ENCODE data around the gene GNAI3. TPM values are rescaled to one million over a fixed set of nuclear protein-coding genes. Genes with fewer than 3 reads are reported as not detected.

GNAI3 gene
- total RNA-seq, 1 donor from 2014 or later = 2.2 TPM

DNA sequence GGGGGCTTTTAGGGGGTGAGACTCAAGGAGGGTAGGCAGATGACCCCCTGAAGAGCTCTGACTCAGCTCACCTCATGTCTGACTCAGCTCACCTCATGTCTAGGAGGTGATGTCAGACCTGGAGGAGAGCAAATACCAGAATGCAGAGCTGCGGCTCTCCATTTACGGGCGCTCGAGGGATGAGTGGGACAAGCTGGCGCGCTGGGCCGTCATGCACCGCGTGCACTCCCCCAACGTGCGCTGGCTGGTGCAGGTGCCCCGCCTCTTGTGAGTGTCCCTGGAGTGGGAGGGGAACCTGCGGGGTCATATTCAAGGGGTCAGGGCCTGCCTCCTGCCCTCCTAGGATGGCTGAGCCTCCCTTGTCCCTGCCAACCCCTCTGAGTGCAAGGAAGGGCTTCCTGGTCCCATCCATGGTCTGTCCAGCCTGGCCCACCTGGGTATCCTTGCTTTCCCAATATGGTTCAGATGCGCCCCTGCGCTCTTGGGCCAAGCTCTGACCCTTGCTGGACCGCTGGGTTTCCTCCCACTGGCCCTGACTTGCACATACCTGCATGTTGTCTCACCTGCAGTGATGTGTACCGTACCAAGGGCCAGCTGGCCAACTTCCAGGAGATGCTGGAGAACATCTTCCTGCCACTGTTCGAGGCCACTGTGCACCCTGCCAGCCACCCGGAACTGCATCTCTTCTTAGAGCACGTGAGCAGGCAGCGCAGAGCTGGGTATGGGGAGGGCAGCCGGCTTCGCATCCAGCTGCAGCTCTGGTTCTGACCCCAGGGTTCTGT, 80.3 kb downstream of the GNAI3 start:
- intact Hi-C loops (cut with micrococcal nuclease) = no loop called here
- DNase-seq (no peak), ATAC-seq (no peak)

DNA sequence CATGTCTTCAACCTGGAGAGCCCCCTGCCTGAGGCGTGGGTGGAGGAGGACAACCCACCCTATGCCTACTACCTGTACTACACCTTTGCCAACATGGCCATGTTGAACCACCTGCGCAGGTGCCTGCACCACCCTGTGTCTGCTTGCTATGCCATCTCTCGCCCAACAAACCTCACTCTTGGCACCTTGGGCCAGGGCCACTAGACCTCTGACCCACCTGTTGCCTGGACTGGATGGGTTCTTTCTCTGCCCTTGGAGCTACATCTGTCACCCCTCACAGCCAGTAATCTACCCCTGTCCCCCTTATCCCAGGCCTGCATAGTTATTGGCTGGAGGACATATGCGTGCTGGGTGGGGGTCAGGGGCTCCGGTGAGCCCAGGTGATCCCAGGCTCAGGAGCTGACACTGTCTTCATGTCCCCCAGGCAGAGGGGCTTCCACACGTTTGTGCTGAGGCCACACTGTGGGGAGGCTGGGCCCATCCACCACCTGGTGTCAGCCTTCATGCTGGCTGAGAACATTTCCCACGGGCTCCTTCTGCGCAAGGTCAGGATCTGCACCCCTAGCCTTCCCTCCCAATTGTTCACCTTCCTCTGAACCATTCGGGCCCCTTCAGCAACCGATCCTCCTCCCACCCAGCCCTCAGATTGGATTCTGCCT, 81.1 kb downstream of the GNAI3 start:
- ATAC-seq (no peak), DNase-seq (no peak)
- intact Hi-C loops (cut with micrococcal nuclease) = no loop called here

DNA sequence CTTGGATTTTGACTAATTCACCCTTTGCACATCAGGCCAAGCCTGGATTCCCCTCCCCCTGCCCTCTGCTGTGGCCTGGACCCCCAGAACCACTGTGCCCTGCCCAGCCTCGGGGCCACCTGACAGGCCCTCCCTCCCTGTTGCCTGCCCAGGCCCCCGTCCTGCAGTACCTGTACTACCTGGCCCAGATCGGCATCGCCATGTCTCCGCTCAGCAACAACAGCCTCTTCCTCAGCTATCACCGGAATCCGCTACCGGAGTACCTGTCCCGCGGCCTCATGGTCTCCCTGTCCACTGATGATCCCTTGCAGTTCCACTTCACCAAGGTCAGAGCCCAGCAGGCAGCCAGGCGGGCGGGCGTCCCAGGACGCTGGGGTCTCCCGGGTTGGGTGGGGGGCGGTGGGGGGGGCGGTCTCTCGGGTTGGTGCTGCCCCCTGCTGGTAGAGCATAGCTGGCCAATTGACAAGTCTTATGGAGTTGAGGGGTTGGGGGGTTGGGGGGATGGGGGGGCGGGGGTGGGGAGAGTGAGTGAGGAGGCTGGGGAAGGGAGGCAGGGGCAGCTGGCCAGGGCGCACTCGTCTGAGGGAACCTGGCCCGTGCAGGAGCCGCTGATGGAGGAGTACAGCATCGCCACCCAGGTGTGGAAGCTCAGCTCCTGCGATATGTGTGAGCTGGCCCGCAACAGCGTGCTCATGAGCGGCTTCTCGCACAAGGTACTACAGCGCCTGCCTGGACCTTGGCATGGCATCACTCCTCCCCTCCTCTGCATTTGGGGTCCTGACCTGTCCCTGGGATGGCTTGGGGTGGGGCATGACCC, 81.9 kb downstream of the GNAI3 start:
- DNase-seq (no peak), ATAC-seq (no peak)
- intact Hi-C loops (cut with micrococcal nuclease) = no loop called here

DNA sequence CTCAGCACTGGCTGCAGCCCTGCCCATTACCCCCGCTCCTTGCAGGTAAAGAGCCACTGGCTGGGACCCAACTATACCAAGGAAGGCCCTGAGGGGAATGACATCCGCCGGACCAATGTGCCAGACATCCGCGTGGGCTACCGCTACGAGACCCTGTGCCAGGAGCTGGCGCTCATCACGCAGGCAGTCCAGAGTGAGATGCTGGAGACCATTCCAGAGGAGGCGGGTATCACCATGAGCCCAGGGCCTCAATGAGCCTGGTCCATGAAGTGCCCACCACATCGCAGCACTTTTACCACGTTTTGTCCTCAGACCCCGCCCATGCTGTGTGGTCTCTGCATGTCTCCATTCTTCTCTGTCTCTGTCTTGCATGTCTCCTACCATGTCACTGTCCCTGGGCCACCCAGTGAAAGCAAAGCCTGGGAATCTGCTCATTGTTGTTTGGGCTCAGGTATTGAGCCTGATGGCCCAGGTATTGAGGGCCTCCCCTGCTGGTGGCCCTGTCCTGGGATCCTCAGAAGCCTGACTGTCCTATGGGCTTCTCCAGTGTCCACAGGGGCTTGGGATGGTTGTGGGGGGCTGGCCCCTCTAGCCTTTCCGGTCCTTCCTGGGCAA, 82.6 kb downstream of the GNAI3 start:
- DNase-seq (no peak), ATAC-seq (no peak)
- intact Hi-C loops (cut with micrococcal nuclease) = no loop called here

DNA sequence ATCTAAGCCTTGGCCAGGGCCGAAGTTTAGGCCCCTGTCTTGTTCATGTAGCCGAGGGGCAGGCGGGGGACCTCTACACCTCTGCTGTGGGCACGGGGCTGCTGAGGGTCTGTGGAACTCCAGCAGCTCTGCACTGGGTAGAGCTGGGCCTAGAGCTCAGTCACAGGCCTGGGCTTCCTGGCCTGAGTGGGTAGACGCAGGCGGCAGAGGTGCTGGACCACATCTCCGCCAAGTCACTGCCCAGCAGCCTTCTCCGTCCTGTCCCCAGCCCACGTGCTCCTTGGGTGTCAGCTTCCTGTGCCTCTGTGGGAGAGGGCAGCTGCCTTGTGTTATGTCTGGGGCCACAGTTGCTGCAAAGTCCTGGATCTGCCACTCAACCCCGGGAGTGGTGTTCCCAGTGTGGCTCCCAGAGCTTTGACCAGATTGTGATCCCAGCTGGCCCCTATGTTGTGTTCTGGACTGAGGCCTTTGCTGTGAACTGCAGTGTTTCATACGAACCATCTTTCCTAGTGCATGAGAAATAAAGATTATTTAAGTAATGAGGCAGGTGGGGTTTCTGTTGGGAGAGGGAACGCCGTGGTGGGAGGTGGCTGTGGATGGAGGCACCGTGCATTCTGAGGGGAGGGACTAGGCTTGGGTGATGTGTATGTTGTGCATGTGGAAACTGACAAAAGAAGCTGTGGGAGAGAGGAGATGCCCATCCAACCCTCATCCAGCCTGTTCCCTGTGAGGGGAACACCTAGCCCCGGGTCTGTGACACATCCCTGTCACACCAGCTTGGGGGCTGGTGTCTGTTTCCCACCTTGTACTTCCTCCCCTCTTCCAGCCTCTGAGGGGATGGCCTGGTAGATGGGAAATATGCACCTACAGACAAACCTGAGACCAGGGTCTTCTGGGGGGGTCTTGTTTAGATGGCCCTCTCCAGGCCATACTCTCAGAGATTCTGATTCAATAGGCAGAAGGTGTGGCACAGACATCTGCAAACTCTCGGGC, 83.4 kb downstream of the GNAI3 start:
- ATAC-seq (no peak), DNase-seq (no peak)
- intact Hi-C loops (cut with micrococcal nuclease) = no loop called here

DNA sequence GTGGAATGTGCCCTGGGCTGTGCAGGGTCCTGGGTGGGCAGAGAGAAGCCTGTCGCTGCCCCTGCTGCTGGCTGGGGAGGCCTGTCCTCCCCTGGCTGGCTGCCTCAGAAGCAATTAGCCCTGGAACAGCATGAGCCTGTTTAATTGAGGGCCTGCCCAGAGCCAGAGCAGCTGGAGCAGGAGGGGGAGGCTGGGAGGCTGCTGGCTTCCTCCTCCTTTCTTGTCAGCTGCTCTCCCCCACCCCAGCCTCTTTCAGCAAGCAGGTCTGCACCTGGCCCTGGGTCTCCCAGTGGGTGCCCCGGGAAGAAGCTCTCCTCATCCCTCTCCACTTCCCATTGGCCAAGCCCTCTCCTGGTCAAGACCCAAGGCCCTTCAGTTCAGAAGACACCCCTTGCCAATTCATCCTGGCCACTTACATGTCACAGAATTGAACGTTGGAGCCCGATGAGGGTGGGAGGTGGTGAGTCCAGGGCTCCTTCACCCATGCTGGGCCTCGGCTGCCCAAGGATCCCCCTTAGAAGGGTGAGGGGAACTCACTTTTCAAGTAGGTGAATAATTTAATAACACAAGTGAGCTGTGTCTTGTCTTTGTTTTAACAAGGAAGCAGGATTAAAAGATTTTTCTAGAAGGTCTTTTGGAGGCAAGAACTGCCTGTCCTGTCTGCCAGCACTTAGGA, 84.4 kb downstream of the GNAI3 start:
- DNase-seq (peak; percentile 61), ATAC-seq (peak; percentile 62)
- intact Hi-C loops (cut with micrococcal nuclease) = no loop called here

DNA sequence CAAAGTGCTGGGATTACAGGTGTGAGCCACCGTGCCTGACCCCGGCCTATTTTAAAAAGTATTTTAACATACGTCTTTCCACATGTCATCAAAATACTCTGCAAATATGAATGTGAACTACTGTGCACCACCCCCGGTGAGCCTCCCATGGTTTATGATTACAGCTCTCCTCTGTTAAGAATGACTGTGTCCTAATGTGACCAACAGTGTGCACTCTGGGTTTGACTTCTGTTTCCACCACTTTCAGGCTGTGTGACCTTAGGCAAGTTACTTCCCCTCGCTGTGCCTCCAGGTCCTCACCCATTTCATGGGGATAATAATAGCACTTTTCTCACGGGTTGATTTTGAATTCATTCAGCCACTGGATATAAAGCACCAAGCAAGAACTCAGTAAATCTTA, 85.9 kb downstream of the GNAI3 start:
- intact Hi-C loops (cut with micrococcal nuclease) = no loop called here
- DNase-seq (no peak), ATAC-seq (no peak)

DNA sequence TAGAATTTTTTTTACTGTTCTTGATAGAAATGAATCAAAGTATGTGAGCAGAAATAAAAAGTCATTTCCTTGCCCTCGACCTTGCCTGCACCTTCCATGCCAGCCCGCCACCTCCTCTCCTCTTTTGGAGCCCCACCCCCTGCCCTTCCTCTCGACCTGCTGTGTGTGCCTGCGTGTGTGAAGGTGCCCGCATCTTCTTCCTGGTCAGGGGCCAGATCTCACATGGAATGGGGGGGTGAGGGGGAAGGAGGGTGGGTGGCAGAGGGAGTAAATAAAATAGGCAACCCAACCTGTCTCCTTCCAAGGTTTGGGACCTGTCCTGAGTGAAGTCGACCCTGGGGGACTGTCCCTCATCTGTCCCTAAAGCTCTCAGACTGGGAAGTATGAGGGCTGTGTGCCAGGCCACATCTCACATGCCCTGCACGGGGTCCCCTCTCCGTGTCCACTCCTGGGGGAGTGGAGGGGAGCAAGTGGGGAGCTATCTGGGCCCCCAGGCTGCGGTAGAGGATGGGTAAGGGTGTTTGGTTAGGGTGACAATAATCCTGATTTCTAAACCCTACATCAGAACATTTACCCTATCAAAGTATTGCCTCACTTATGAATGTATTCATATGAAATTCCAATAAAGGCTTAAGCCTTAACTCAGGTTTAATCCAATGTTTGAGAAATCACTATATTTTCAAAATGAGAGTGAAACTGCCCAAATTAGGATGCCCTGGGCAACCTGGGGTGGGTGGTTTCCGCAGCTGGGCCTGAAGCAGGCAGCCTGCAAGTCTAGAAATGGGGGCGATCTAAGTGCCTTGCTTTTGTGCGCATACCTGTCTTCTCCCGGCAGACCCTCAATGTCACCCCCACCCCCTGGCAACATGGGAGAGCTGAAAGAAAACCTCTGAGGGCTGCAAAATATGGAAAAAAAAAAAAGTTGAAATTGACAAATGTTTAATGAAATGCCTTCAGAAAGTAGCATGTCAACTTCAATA, 86.6 kb downstream of the GNAI3 start:
- DNase-seq (no peak), ATAC-seq (no peak)
- intact Hi-C loops (cut with micrococcal nuclease) = no loop called here

DNA sequence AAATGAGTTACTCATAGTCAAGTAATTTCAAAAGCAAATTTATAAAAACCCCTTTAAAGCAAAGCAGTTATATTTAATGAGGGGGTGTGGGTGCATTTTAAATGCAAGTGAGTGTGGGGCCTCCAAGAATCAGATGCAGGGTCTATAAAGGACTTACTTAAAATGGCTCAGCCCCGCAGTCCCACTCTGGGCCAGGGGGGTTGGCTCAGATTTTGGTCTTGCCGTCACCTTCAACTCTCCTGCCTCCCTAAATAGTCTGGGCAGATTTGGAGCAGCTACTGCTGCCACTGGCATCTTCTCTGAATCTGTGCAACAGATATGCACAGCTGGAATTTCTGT, 87.4 kb downstream of the GNAI3 start:
- DNase-seq (no peak), ATAC-seq (peak; percentile 3)
- intact Hi-C loops (cut with micrococcal nuclease) = no loop called here

DNA sequence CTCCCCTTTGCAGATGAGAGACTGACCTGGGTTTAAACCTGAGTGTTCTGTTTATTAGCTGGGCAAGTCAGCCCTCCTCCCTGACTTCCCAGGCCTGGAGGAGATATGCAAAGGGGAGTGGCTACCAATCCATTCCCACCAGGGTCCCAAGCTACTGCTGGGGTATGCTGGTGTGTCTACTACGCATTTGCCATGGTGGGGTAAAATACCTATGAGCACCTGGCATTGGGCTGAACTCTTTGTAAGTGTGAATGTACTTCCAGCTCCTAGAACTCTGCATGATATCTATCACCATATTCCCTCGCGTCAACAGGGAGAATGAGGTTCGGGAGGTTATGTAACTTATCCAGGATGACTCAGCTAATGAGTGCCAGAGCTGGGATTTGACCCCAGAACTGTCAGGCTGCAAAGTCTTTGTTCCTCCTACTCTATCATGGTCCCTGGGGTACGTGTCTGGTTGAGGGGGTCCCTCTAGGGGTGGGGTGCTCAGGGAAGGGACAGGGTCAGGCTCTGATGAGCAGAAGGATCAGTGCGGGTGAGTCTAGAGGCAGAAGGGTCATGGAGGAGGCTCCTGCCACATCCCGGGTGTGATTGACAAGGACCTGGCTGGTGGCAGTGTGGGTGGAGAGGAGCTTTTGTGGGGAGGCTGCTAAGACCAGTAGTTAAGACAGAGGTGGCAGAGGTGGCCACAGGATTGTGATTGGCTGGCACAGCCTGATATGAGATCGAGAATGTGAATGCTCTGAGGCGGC, 88.0 kb downstream of the GNAI3 start:
- intact Hi-C loops (cut with micrococcal nuclease) = no loop called here
- DNase-seq (no peak), ATAC-seq (peak; percentile 56)

DNA sequence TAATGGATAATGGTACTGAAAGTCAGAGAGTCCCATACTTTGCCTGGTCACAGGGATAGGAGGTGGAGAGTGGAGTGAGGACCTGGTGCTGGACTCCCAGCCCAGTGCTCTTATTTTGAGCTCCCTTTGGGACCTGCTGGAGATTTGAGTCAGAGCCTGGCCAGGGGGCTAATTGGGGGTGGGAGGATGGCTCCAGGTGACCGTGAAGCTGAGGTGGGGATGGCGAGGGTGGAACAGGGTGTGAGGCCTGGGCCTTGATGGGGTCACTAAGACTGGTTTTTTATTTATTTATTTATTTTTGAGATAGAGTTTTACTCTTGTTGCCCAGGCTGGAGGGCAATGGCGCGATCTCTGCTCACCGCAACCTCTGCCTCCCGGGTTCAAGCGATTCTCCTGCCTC, 89.0 kb downstream of the GNAI3 start:
- ATAC-seq (no peak), DNase-seq (no peak)
- intact Hi-C loops (cut with micrococcal nuclease) = no loop called here

DNA sequence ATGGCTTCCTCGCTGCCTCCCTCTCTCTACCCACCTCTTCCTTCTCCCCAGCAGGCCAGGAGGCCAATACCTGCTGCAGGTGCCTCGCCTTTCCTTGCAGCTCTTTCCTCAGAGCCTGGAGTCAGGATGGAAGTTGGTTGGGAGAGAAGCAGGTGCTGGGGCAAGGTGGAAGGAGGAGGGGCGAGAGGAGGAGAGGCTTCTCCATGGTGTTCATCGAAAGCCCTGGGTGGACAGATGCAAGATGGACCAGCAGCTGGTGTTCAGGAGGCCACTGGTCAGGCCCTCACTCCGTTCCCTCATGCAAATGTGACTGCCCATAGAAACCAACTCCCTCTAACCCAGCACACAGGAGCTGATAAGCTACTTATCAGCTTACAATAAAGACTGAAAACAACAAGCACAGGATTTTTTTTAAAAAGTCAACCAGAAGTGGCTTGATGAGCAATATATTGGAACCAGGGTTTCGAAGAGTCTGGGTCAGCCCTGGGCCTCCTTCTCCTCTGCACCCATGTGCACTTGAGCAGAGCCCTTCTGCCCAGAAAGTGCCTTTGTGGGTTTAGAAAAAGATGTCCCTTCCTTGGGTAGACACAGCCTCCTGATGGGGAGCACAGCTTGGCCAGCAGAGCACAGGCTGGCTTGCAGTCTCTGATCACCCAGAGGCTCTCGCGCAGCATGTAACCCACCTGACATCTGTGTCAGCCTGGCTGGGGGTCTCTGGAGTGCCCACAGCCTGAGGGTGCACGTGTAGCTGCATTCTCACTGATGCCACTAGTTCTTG, 90.8 kb downstream of the GNAI3 start:
- no peak for DNase-seq
- intact Hi-C loops (cut with micrococcal nuclease) = no loop called here

DNA sequence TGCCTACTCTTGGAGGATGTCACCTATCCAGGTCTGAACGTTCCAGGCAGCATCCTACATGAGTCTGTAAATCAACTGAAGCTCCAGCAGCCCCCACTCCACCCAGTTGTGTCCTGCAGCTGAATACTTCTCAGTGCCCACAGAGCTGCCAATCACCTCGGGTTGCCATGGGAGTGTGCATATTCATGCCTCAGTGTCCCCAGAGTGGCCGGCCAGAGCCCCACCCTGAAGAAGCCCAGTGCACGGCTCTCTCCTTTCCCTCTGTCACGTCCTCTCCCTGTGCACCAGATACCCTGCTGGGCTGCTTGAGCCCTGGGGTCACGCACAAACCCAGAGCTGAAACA, 91.4 kb downstream of the GNAI3 start:
- ATAC-seq = no peak
- DNase-seq = no peak
- intact Hi-C loops (cut with micrococcal nuclease) = loop anchor here (5.0 kb wide), 2 partner anchors 93 to 132 kb away; partner anchors contain the start of gene GNAI3

More for the DNA sequence above, 90.8 kb downstream of the GNAI3 start:
- ATAC-seq = no peak

DNA sequence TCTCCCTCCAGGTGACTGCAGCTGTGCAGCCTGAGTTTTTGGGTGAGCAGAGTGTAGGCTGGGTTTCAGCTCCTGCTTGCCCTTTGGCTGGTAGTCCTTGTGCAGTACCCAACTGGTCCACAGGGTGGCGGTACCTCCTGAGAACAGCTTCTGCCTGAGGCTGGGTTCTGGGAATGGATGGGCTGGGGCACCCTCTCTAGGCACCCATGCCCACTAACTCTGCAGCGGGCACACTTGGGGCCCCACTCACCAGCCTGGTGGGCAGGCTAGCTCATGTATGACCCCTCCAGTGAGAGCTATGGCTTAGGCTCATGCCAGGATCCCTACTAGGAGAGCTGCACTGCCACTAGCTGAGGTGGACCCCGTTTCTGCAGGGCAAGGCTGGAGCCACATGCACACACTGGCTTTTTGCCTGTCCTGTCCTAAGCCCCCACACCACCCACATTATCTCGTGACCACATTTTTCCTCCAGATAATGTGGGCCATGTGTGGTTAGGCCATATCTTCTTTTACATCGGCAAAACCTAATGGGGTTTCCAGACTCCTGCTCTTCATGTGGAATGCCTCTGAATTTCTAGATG, 92.0 kb downstream of the GNAI3 start:
- ATAC-seq (peak; percentile 64), DNase-seq (peak; percentile 91)
- intact Hi-C loops (cut with micrococcal nuclease) = loop anchor here (5.0 kb wide), 2 partner anchors 93 to 132 kb away; partner anchors contain the start of gene GNAI3

DNA sequence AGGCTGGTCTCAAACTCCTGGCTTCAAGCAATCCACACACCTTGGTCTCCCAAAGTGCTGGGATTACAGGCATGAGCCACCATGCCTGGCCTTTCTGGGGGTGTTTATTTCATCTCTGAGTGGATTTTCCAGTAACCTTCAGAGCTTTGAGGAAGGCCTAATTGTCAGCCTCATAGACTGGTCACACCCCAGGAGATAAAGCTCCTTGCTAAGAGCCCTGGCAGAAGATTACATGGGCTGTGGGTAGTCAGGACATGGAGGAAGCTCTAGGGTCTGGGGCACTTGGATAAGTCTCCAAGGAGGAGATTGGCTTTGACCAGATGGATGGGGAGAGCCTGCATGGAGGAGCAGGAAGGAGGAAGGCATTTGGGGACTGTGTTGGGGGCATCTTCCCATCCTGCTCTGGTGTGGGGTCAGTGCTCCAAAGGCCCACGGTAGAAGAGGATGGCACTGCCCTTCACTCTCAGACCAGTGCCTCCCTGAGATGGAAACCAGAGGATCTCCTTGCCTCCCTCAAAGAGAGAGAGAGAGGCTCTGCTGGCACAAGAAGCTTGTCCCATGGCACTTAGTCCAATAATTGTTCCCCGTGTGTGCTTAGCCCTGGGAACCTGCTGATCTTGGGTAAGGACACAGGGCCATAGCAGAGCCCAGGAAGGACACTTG, 92.8 kb downstream of the GNAI3 start:
- intact Hi-C loops (cut with micrococcal nuclease) = loop anchor here (5.0 kb wide), 2 partner anchors 94 to 131 kb away; partner anchors contain the start of gene GNAI3
- ATAC-seq (no peak), DNase-seq (no peak)

Measured in left ventricle myocardium superior (tissue), 1 donor.